ENCODE results near the gene PARD3. TPM values are rescaled to one million over a fixed set of nuclear protein-coding genes. Genes with fewer than 3 reads are reported as not detected.

The PARD3 gene
- total RNA-seq, 1 experiment from 2014 or later = 154 TPM

GRCh38 chr10:34538281-34538829 is 276.7 kb downstream of the PARD3 start:
- H3K79me2 ChIP-seq (ENCODE audit: low read length) = 0 out of 2 replicates have a peak, but pooled peaks cover 9% of the 10 kb centered on the region
- no peak overlapping the region for H2AFZ ChIP-seq (ENCODE audit: low read length)
- no TSS peak for BruUV-seq (replicated peaks)
- CTCF ChIA-PET = no interaction called here
- no peak overlapping the region for H3K9ac ChIP-seq (ENCODE audit: low read length)
- no peak overlapping the region for H3K4me3 ChIP-seq (ENCODE audit: low read length)
- H3K27ac ChIP-seq (ENCODE audit: low read length) = no peak overlapping the region
- H3K27me3 ChIP-seq (ENCODE audit: low read length) = no peaks in the 10 kb centered on the region
- intact Hi-C loops (cut with micrococcal nuclease) = no loop called here
- POLR2A ChIA-PET (ENCODE audit: unreplicated experiment) = interaction anchor here (0.6 kb wide), 1 partner anchor 1248 kb away, joined by 17 read pairs; no protein-coding TSS in a partner anchor
- H3K9me3 ChIP-seq (ENCODE audit: low read length) = no peaks in the 10 kb centered on the region
- DNase-seq = no peak
- no peaks in the 10 kb centered on the region for H3K9me2 ChIP-seq (replicated peaks; ENCODE audit: low read length)
- no peak for ATAC-seq
- H4K20me1 ChIP-seq (ENCODE audit: low read length) = no peaks in the 10 kb centered on the region
- H3K4me2 ChIP-seq (ENCODE audit: low read length) = no peak overlapping the region
- no peaks in the 10 kb centered on the region for H3K4me1 ChIP-seq (ENCODE audit: insufficient read depth, low read length)
- no peak for TF ChIP-seq EZH2 (IDR thresholded peaks at IDR 0.05; ENCODE audit: low read length, unreplicated experiment)
- TF ChIP-seq CTCF (conservative IDR thresholded peaks at IDR 0.05; ENCODE audit: low read depth, low read length) = no peak
- no peak for TF ChIP-seq EZH2phosphoT487 (IDR thresholded peaks at IDR 0.05; ENCODE audit: borderline replicate concordance, low read length)
- H3F3A ChIP-seq (ENCODE audit: low read length, unreplicated experiment) = no peaks in the 10 kb centered on the region
- H3K36me3 ChIP-seq (ENCODE audit: low read depth, low read length) = no peaks in the 10 kb centered on the region

- Histone ChIP-seq H2AFZ (ENCODE audit: low read length) (no peak overlapping the region), H3F3A (ENCODE audit: low read length, unreplicated experiment) (no peaks in the 10 kb centered on the region), H3K9me3 (ENCODE audit: low read length) (no peaks in the 10 kb centered on the region), H3K27ac (ENCODE audit: low read length) (no peak overlapping the region), H3K79me2 (ENCODE audit: low read length) (0 out of 2 replicates have a peak, but pooled peaks cover 9% of the 10 kb centered on the region), H3K9ac (ENCODE audit: low read length) (no peak overlapping the region), H3K4me3 (ENCODE audit: low read length) (no peak overlapping the region), H3K4me1 (ENCODE audit: insufficient read depth, low read length) (no peaks in the 10 kb centered on the region), H3K27me3 (ENCODE audit: low read length) (no peaks in the 10 kb centered on the region), H4K20me1 (ENCODE audit: low read length) (no peaks in the 10 kb centered on the region), H3K4me2 (ENCODE audit: low read length) (no peak overlapping the region), H3K36me3 (ENCODE audit: low read depth, low read length) (no peaks in the 10 kb centered on the region), H3K9me2 (replicated peaks; ENCODE audit: low read length) (no peaks in the 10 kb centered on the region)
- ATAC-seq (no peak), DNase-seq (no peak)
- ChIA-PET POLR2A (ENCODE audit: unreplicated experiment) (interaction anchor here (0.6 kb wide), 1 partner anchor 1248 kb away, joined by 17 read pairs; no protein-coding TSS in a partner anchor), CTCF (no interaction called here)
- TF ChIP-seq EZH2phosphoT487 (IDR thresholded peaks at IDR 0.05; ENCODE audit: borderline replicate concordance, low read length) (no peak), EZH2 (IDR thresholded peaks at IDR 0.05; ENCODE audit: low read length, unreplicated experiment) (no peak), CTCF (conservative IDR thresholded peaks at IDR 0.05; ENCODE audit: low read depth, low read length) (no peak)
- intact Hi-C loops (cut with micrococcal nuclease) = no loop called here
- no TSS peak for BruUV-seq (replicated peaks)
Observed at GRCh38 chr10:34537629-34538231, 277.4 kb downstream of the PARD3 start.

- Histone ChIP-seq H3K4me3 (ENCODE audit: low read length) (no peak overlapping the region), H3K9me2 (replicated peaks; ENCODE audit: low read length) (no peaks in the 10 kb centered on the region), H3K4me1 (ENCODE audit: insufficient read depth, low read length) (no peaks in the 10 kb centered on the region), H3K9me3 (ENCODE audit: low read length) (peaks cover 8% of the 10 kb centered on the region; the same call in 1 of the 2 replicates), H3K4me2 (ENCODE audit: low read length) (no peak overlapping the region), H4K20me1 (ENCODE audit: low read length) (no peaks in the 10 kb centered on the region), H3K27ac (ENCODE audit: low read length) (no peak overlapping the region), H3F3A (ENCODE audit: low read length, unreplicated experiment) (no peaks in the 10 kb centered on the region), H3K9ac (ENCODE audit: low read length) (no peak overlapping the region), H2AFZ (ENCODE audit: low read length) (no peak overlapping the region), H3K36me3 (ENCODE audit: low read depth, low read length) (peaks cover 10% of the 10 kb centered on the region), H3K79me2 (ENCODE audit: low read length) (0 out of 2 replicates have a peak, but pooled peaks cover 9% of the 10 kb centered on the region), H3K27me3 (ENCODE audit: low read length) (no peaks in the 10 kb centered on the region)
- ChIA-PET CTCF (no interaction called here), POLR2A (ENCODE audit: unreplicated experiment) (interaction anchor here (0.7 kb wide), 1 partner anchor 278 kb away, joined by 8 read pairs; no protein-coding TSS in a partner anchor)
- DNase-seq = no peak
- intact Hi-C loops (cut with micrococcal nuclease) = no loop called here
- no TSS peak for BruUV-seq (replicated peaks)
- no peak for ATAC-seq
- no peak for TF ChIP-seq CTCF (conservative IDR thresholded peaks at IDR 0.05; ENCODE audit: low read depth, low read length)
- TF ChIP-seq EZH2phosphoT487 (IDR thresholded peaks at IDR 0.05; ENCODE audit: borderline replicate concordance, low read length) = no peak
- no peak for TF ChIP-seq EZH2 (IDR thresholded peaks at IDR 0.05; ENCODE audit: low read length, unreplicated experiment)
Observed at GRCh38 chr10:34535872-34536271, 279.2 kb downstream of the PARD3 start.
